ENCODE data around the gene ELP1.

The ELP1 gene

DNA sequence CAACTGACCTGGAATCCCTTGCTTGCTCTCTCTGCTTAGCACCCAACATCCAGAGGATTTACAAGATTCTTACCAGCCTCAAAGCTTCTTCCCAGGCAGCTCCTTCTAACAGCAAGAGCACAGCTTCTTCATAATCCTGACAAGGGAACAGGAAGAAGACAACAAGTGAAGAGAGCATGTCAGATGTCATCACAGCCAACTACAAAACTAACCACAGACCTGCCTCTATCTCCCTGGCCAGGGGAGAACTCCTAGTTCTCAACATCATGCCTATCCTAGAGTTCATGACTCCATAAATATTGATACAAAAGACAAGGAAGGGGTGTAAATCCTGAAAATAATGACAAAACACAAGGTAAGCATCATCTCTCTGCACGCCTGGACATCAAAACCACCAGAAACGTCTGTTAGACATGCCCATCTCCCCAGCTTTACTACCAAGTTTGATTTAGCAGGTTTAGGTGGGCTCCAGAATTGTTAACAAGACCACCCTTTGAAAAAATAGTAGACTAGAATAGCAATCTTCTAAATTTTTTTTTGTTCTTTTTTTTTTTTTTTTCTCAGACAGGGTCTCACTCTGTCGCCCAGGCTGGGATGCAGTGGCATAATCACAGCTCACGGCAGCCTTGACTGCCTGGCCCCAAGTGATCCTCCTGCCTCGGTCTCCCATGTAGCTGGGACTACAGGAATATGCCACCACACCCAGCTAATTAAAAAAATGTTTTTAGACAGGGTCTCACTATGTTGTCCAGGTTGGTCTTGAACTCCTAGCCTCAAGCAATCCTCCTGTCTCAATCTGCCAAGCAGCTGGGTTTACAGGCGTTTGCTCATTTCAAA, 51.7 kb downstream of the ELP1 start:
- no peak for DNase-seq
- no peak for ATAC-seq

DNA sequence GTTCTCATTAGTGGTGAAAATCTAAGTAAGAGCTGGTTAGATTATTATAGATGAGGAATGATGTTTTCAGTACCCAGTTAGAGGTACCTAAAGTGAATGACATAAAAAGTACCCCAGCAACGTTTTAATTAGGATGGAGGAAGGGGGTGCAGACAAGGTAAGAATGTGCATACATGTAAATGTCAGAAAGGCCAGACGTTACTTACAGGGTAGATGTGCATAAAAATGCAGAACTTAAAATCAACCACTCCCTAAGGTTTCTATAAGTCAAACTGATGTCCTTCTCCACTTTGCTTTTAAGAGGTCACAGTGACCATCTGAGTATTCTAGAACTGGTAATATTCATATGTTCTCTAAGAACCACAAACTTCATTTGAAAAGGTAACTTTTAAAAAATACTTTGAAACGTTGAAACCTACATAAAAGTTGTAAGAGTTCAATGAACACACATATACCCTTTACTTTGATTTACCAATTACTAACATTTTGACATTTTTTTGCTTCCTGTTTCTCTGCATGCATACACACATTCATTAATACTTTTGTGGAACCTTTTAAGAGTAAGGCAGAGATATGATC, 53.1 kb downstream of the ELP1 start:
- ATAC-seq: no peak
- no peak for DNase-seq

DNA sequence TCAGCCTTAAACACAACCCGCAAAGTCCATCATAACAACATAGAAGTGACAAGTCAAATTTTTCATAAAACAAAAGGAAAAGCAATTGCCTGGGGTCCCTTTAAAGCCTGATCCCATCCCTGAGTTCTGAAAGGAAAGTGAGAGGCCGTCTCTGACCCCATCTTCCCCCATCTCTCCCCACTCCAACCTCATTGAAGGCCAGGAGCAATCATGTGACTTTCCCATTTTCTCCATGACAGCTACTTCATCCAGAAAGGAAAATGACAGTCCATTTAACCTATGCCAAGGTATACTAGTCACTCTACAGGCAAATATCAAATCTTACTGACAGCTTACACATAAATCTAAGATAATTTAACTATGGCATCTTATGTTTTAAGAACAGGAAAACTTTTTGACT, 56.4 kb downstream of the ELP1 start:
- no peak for ATAC-seq
- DNase-seq: no peak

DNA sequence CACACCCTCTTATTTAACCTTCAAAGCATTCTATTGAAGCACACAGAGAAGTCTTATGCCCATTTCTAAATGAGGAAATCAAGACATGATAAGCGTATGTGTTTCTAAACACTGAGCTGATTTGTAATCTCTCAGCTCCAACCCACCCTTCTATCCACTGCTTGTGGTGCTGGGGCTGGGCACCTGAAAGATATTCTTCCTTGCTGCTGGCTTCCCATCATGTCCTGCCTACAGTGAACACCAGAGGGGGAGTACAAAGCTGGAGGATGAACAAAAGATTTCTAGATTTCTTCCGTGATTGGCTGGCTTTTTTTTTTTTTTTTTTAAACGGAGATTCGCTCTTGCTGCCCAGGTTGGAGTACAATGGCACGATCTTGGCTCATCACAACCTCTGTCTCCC, 57.5 kb downstream of the ELP1 start:
- DNase-seq (no peak), ATAC-seq (no peak)

DNA sequence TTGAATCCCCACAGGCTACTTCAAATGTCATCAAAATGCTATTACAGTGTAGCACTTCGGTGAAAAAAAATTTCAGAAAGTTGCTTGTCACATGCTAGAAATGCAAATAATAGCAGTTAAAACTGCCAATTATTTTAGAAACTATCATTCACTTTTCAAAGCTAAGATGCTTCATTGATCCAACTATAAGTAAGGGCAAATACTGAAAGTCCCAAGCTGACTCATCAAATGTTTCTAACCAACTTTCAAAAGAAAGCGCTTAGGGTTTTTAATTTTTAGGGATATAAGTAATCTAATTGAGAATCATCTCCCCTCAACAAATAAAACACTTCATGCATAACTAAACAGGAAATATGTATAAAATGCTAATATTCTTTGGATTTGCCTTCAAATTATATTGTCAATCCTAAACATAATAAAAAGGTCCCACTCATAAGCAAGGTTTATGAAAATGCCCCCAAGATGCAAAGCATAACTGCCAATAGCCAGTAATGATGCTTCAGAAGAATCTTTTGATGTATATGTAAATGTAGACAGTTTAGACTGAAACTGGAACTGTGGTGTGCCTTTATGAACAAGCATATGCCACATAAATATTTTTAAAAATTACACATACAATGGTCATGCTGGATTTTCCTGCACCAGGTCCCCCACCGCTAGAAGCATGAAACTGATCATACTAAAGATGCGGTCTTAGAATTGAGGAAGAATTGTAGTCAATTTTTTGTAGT, 59.7 kb downstream of the ELP1 start:
- ATAC-seq (no peak), DNase-seq (no peak)

DNA sequence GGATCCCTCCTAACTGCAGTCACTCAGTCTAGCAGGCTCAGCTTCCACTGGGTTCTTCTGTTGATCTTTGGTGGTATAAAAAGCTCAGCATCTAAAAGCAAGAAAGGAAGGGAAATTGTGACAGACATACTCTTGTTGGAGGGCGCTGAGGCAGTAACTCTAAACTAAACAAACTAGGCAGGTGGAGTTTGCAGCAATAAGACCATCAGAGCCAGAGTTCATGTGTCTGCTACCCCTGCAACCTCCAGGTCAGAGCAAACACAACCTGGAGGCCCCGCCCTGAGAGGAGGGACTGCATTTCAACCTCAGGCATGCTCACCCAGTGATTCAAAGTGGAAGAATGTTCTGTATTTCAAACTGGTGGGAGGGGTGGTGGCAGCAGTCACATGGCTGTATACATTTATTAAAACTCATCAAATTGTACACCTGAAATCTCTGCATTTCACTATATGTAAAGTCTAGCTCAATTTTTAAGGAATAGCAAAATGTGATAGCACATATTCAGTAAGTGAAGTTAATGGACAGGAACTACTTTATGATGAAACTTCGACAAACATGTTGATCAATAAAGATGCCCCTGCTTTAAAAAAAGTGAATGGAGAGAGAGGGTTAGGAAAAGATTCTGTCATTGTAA, 64.7 kb downstream of the ELP1 start:
- ATAC-seq: no peak
- DNase-seq: no peak

DNA sequence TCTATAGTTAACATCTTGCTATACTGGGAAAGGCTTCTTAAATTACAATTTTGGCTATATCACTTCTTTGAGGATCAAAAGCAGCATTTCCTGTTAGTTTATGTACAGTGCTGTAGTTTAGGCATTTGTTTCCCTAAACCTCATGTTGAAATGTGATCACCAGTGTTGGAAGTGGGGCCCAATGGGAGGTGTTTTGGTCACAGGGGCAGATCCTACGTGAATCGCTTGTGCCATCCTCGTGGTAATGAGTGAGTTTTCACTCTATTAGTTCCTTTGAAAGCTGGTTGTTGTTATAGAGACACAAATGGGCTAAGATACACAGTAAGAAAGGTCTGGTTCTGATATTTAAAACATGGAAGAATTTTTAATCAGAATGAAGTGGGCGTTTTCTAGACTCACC, 66.1 kb downstream of the ELP1 start:
- no peak for ATAC-seq

DNA sequence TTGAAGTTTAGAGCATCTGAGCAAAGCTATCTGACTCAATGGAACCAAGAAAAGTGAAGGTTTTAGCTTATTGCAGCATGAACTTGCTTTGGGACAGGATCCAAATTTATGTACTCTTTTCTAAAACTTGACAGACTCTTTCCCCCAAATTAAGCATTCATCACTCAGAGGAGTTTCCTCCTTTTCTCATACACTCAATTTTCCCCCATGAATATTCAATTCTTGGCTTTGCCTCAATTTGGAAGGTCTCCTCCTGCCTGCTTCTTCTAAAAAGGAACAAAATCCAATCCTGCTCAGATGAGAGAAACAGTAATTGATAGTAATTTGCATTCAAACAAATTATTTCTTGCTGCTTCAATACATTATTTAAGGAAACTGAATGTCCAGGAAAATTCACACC, 66.8 kb downstream of the ELP1 start:
- no peak for ATAC-seq
- no peak for DNase-seq

More for the DNA sequence above, 66.1 kb downstream of the ELP1 start:
- DNase-seq: no peak

DNA sequence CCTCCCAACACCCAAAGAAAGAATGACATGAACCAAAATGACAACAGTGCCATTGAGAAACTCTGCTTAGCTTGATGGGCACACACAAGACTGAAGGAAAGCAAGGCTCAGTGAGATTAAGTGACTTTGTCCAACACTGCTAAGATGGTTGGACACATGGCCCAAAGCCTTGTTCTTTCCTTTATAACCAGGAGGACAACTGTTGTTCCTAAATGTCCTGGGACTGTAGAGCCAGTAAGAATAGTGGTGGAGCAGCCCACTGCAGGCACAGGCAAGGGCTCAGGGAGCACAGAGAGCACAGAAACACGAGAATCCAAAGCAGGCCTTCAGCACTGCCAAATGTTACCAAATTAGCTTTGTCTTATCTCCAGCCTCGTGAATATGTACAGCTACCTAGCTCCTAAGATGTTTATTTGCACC, 67.9 kb downstream of the ELP1 start:
- ATAC-seq (no peak), DNase-seq (no peak)

DNA sequence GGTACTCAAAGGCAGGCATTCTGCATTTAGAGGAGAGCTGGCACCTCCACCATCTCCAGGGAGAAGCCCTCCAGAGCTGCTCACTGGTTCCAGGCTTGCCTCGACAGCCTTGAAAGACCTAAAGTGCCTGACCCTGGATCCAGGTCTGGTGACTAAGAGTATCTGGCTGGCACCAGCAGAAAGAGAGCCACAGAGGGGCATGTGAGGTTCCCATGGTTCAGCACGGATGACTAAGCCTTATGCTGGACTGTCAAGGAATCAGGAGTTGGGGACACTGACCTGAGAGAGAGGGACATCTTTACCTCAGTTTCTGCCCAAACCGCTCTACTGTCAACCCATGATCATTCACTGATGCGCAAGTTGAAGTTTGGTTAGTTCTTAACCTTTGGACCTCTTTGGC, 68.9 kb downstream of the ELP1 start:
- DNase-seq (no peak), ATAC-seq (no peak)

DNA sequence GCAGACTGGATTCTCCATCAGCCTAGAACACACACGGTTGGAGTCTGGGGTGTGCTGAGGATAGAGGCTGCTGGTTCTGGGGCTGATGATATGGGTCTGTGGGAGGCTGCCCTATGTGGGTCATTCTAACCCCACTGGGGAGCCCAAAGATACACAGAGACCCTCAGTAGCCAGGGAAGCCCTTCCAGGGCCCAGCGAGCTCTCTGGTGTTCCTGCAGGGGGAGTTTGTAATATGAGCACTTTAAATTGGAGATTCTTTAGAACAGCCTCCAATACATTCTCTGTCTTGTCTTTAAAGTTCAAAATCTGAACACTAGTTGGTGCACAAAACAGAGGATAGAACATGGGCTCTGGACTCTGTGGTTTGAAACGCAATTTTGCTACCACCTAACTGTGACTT, 69.5 kb downstream of the ELP1 start:
- ATAC-seq (no peak), DNase-seq (no peak)

DNA sequence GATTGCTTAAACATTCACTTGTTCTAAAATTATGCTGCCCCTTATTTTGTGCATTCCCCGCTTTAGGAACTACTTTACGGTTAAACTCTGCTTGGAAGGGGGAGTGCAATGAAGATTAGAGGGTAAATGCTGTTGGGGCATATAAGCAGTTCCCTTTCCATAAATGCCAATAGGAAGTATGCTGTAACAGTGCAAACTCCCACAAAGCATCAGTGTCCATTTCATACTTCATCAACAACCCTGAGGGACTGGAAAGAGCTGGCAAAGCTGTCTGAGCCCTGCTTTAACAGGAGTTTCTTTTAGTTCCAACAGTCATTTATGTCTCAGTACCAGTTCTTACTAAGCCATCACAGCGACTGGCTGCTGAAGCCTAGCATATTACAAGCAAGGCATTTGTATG, 70.0 kb downstream of the ELP1 start:
- ATAC-seq (no peak), DNase-seq (no peak)

DNA sequence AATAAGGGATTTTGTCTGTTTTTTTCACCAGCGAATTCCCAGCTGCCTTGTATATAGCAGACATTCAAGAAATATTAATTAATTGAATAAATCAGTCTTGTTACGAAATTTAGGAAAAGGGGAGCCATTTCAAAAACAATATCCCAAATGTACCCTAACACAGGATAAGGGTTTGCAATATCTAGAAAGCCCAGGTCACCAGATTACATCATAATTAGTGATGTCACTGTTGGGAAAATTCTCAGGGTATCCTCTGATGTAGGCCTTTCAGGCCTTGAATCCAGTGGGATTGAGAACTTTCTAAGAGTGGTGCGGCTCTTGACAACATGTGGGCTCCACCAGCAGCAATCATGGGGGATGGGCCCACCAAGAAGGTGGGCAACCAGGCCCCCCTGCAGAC, 71.9 kb downstream of the ELP1 start, which contains the start of gene ACTL7A:
ACTL7A (plus strand) TSS at position 270 of the 400 bp plus-strand sequence; CDS start at position 327, 57 bp downstream.
- ATAC-seq (no peak), DNase-seq (no peak)

DNA sequence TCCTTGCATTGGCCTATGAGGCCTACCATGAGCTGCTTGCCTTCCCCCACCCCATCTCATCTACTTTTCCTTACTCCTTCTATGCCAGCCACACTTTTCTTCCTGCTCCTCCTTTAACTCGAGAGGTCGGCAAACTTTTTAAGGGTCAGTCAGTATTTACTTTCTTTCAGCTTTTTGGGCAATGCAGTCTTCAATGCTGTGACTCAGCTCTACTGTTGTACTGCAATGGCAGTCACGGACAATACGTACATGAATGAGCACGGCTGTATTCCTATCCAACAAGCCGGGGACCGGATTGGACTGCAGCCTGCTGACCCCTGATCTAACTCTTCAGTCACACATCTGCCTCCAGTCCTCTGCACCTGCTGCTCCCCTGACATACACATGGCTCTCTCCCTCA, 72.5 kb downstream of the ELP1 start:
- no peak for ATAC-seq
- no peak for DNase-seq

DNA sequence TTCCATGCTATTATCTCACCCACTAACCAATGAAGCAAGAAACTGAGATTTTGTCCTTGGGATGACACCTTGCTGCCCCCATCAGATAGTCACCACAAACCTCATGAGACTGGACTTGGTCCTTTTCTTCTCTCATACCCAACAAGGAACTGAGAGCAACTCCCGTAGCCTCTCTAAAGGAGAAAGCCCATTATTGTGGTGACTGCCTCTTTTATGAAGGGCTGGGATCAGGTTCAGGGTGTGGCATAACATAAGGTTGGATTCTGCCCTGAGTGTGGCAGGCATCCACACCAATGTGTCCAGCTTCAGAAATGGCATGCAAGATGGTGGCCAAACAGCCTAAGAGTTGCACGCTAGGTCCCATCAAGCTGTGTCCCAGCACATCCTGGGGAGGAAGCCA, 73.2 kb downstream of the ELP1 start:
- DNase-seq: no peak
- ATAC-seq: no peak

DNA sequence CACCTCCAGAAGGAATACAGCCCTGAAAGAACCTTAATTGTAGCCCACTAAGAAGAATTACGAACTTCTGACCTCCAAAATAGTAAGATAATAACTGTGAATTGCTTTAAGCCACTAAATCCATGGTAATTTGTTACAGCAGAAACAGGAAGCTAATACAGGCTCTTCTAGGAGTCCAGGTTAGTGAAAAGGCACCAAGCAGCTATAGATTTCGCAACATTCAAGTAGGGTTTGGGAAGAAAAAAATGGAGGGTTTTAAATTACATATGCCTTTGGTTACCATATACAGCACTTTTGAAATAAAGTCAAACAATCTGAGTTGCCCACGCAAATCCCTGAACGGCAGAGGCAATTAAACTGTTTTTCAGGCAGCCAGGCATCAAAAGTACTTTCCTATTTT, 73.6 kb downstream of the ELP1 start:
- ATAC-seq: no peak

DNA sequence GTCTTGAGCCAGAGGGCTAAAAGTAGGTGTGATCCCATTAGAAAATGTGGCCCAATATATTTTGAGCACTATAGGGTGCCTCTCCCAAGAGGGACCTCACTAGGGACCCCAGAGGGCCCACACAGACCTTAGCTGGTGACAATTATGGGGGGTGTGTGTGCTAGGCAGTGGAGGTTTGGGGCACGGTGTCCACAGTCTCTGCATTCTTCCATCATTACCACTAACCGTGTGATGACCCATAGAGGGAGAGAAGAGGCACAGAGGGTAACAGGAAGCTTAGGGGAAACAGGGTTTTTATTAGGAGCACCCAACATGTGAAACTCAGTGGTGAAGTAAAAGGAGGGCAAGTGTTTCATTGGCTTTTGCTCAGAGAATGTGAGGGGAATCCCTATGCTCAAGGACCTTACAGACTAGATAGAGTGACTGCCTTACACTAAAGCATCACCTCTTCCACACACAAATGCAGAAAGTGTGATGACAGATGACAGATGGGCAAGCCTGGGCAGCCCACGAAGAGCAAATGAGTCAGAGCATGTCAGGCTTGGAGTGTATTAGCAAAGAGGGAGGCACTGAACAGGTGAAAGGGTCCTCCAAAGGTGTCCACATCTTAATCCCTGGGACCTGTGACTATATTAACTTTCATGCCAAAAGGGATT, 74.3 kb downstream of the ELP1 start:
- ATAC-seq (peak; percentile 65), DNase-seq (no peak)

More for the DNA sequence above, 73.6 kb downstream of the ELP1 start:
- no peak for DNase-seq

DNA sequence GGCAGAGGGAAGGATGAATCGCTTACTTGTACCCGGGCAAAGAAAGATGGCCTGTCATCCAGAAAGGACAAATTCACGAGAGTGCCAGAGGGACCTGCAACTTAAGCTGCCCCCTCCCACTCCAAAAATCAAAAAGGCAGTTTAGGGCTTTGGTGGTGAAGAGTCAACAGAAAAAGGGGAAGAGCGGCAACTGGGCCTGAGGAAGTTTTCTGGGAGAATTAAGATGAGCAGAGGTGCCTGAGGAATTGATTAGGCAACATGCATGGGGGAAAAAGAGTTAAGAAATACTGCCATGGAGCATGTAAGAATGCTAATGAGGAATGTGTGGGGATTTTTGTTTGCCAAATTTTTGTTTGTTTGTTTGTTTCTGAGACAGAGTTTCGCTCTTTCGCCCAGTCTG, 76.4 kb downstream of the ELP1 start:
- DNase-seq (no peak), ATAC-seq (no peak)

DNA sequence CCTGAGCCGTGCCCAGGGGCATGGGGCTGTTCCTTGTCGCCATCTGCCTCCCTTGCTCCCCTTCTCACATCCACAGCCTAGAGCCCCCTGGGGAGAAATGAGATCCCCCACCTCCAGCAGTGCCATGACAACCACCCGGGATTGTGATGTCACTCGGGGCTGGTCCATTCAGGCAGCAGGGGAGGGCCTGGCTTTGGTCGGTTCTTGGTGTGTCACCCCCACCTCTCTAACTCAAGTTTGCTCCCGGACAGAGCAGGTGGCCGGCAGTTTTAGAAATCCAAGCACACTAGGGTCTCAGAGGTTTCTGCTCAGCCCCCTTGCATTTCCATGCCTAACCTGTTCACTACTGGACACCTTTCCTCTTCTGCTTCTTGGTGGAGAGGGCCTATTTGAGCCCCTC, 78.0 kb downstream of the ELP1 start, which contains the start of gene ACTL7B:
ACTL7B (minus strand) TSS at position 99 of the 400 bp plus-strand sequence; CDS start at position 43, 56 bp downstream.
- DNase-seq (no peak), ATAC-seq (no peak)

DNA sequence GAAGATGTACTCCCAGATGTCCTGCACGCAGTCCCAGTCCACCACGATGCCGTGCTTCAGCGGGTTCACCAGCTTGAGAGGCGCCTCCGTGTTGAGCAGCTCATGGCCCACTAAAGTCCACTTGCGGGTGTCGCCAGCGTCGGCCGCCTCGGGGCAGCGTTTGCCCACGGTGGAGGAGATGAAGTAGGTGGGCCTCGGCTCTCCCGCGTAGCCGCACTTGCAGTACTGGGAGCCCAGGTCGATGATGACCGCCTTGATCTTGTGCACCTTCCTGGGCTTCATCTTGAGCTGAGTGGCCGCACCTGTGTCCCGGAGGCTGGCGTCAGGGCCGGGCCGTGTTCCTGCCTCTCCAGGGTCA, 78.4 kb downstream of the ELP1 start:
- ATAC-seq (no peak), DNase-seq (no peak)

DNA sequence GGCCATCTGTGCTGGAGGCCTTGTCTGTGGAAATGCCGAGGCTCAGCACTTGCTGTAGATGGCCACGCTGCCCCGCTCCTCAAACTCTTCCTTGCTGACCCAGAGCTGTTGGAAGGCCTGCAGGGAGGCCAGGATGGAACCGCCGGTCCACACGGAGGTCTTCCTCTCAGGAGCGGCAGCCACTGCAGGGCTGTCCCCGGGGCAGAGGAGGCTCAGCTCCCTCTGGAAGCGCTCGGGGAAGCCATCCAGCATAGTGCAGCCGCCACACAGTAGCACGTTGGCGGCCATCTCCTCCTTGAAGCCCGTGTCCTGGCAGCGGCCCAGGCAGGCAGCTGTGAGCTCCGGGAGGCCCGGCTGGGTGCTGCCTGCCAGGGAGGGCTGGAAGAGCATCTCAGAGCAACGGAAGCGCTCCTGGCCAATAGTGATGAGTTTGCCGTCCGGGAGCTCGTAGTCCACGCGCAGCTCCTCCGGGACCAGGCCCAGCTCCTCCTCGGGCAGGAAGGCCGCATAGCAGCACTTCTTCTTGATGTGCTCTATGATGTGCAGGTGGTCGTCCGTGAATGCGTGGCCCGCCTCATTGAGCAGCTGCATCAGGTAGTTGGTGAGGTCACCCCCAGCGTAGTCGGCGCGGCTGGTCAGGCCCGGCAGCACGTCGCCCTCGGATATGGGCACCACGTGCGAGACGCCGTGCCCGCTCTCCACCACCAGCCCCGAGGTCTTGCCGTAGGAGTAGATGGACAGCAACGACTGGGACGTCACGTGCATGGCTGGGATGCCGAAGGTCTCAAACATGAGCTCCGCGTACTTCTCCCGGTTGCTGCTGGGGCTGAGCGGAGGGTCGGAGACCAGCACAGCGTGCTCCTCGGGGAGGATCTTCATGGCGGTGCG, 79.0 kb downstream of the ELP1 start:
- no peak for ATAC-seq
- DNase-seq: no peak

Data from stimulated activated naive CD8-positive, alpha-beta T cell treated with anti-CD3 and anti-CD28 coated beads, Interleukin-15, Interleukin-2, amounts not matched to agents 100 U/mL and 50 U/mL, for 24 hours (primary cell).